Urinary bladder (tissue), 4 donors: ENCODE results near the gene SBNO1. TPM values are rescaled to one million over a fixed set of nuclear protein-coding genes. Genes with fewer than 3 reads are reported as not detected.
A peak's percentile ranks its signal among the peaks of the same experiment; 100 is the strongest.
"Not testable (repeated sequence)": the region's sequence is repeated elsewhere in the genome, so short reads cannot be mapped to it uniquely, and the experiment has no call there.

Source experiments
- DNase-seq: peaks from one replicate; pipeline ENCODE4 v3.0.0-alpha.2; 2015; ENCODE audit errors: extremely low spot score
- H3K27ac ChIP-seq: one replicate; pipeline ENCODE4 v1.5.1; 2013; ENCODE audit warnings: low read depth, mild to moderate bottlenecking, moderate library complexity
- H3K36me3 ChIP-seq: one replicate; pipeline ENCODE4 v1.6.1; 2013; ENCODE audit warnings: mild to moderate bottlenecking, moderate library complexity; ENCODE audit not compliant: insufficient read depth
- H3K4me1 ChIP-seq: one replicate; pipeline ENCODE4 v1.6.1; 2013; ENCODE audit warnings: mild to moderate bottlenecking, moderate library complexity; ENCODE audit not compliant: insufficient read depth
- H3K4me3 ChIP-seq: one replicate; pipeline ENCODE4 v1.5.1; 2013; ENCODE audit warnings: low read depth, low read length
- WGBS: extraction: QIAGEN DNeasy Blood & Tissue Kit; methylation state at CpG from one replicate; pipeline ENCODE4 v1.1.7; 2013; 5-methylcytosine and 5-hydroxymethylcytosine counted together
- polyA plus RNA-seq: library from polyadenylated mRNA; stranded (reverse); fragments of 200-250 nt; gene quantifications from one replicate; pipeline ENCODE4 v1.2.3, GENCODE V29; 2013
- total RNA-seq: library from RNA; depleted of rRNA; stranded (reverse); fragments of >200 nt; gene quantifications from one replicate; pipeline ENCODE4 v1.2.3, GENCODE V29; 2014
- donor health status: healthy with polysubstance abuse.
- donor health status: healthy.

SBNO1 gene
- total and polyA plus RNA-seq, 2 donors: 7.1 to 30.2 TPM

DNA sequence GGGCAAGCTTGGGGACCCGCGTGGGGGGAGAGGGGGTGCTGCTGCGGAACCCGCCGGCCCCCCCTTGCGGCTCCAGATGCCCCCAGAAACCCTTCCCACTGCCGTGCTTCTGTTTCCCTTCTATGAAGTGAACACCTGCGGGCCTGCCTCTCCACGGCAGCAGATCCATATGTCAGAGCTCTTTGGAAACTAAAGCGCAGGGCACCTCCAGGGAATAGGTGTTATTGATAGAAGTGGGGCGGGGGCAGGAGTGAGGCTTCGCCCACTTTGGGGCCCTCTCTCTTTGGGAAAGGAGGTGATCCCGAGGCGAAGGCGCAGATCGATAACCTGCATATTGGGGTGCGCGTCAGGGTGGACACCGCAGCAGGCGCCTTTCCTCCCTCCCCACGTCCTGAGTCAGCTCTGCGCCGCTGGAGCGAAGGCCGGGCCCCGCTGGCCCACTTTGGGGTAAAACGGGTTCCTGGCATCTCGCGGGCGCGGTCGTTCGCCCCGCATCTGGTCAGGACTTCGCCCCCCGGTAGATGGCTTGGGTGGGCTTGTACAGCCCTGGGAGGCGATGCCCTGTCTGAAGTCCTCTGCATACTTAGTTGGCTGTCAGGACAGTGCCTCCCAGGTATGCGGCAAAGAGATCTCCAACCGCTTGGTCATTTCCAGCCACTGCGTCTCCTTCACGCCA lies 19.8 kb upstream of the SBNO1 start:
- Histone ChIP-seq H3K4me1 (no peaks in the 10 kb centered on the region), H3K4me3 (peak overlapping the region; percentile 60), H3K36me3 (no peaks in the 10 kb centered on the region), H3K27ac (no peak overlapping the region)
- DNase-seq: no peak
- 1% methylated on average over 41 of the region's 41 CpGs for WGBS

DNA sequence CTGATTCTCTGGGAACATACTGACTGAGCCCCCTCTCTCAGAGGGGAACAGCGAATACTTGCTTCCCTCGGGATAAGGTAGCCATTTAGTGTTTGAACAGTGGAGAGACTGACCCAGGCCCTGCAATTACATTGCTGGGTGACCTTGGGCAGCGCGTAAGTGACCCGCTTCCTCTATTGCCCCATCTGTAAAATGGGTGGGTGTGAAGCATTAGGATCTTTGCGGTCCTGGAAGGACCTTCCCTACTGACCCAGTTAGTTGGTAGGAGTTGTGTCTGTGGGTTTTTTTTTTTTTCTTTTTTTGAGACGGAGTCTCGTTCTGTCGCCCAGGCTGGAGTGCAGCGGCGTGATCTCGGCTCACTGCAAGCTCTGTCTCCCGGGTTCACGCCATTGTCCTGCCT lies 18.0 kb upstream of the SBNO1 start:
- WGBS: 90% methylated on average over 14 of the region's 14 CpGs
- Histone ChIP-seq H3K4me3 (no peak overlapping the region), H3K27ac (no peak overlapping the region), H3K36me3 (no peaks in the 10 kb centered on the region), H3K4me1 (no peaks in the 10 kb centered on the region)
- DNase-seq: no peak

DNA sequence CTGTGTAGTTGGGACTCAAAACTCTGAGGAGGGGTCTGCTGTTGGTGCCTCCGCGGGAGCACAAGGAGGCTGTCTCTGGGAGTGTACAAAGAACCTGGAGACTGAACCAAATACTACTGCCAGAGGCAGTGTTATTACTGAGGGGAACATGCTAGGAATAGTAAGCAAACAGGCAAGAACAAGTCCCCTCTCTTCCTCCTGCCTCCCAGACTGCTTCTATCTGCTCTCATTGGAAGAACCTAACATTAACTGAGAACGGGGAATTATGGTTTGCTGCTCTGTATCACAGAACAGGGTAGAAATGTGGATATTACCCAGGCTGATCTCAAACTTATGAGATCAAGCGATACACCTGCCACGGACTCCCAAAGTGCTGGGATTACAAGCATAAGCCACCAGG lies 14.7 kb upstream of the SBNO1 start:
- no peak overlapping the region for H3K4me3 ChIP-seq
- WGBS: 80% methylated on average over 5 of the region's 5 CpGs

DNA sequence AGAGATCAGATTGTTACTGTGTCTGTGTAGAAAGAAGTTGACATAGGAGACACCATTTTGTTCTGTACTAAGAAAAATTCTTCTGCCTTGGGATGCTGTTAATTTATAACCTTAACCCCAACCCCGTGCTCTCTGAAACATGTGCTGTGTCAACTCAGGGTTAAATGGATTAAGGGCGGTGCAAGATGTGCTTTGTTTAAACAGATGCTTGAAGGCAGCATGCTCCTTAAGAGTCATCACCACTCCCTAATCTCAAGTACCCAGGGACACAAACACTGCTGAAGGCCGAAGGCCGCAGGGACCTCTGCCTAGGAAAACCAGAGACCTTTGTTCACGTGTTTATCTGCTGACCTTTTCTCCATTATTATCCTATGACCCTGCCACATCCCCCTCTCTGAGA lies 7.8 kb upstream of the SBNO1 start:
- H3K27ac ChIP-seq, H3K36me3 ChIP-seq, H3K4me3 ChIP-seq, DNase-seq, H3K4me1 ChIP-seq: not testable (repeated sequence)
- WGBS: 65% methylated on average over 5 of the region's 5 CpGs

More for the DNA sequence above, 14.7 kb upstream of the SBNO1 start:
- DNase-seq: no peak
- Histone ChIP-seq H3K4me1 (no peaks in the 10 kb centered on the region), H3K27ac (no peak overlapping the region), H3K36me3 (no peaks in the 10 kb centered on the region)

DNA sequence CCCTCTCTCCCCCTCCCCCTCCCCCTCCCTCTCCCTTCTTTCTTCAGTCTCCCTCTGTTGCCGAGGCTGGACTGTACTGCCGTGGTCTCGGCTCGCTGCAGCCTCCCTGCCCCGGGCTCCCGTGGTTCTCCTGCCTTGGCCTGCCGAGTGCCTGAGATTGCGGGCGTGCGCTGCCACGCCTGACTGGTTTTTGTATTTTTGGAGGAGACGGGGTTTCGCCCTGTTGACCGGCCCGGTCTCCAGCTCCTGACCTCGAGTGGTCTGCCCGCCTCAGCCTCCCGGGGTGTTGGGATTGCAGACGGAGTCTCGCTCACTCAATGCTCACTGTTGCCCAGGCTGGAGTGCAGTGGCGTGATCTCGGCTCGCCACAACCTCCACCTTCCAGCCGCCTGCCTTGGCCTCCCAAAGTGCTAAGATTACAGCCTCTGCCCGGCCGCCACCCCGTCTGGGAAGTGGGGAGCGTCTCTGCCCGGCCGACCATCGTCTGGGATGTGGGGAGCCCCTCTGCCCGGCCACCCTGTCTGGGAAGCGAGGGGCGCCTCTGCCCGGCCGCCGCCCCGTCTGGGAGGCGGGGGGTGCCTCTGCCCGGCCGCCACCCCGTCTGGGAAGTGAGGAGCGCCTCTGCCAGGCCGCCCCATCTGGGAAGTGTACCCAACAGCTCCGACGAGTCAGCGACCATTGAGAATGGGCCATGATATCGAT lies 7.2 kb upstream of the SBNO1 start:
- not testable (repeated sequence) for H3K4me1 ChIP-seq, DNase-seq, H3K4me3 ChIP-seq, H3K27ac ChIP-seq, H3K36me3 ChIP-seq
- WGBS: 95% methylated on average over 48 of the region's 48 CpGs

DNA sequence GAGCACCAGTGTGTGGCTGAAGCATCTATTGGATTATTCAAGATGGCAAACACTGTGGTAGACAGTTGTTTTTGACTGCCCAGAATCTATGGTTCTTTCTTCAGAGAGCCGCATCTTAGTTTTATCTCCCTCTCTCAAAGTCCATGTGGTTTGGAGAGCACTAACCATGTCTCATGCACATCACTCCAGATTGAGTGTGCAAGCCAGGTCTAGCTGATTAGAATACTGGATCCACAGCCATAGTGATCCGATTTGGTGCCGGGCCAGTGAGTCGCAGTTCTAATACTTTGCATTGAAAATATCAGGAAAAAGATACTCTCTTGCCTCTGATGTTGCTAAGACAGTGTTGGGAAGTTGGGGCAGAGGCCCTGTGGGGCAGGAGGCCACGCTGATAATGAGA lies 4.6 kb upstream of the SBNO1 start:
- WGBS: 95% methylated on average over 5 of the region's 5 CpGs
- H3K36me3 ChIP-seq: no peaks in the 10 kb centered on the region
- DNase-seq: no peak
- no peak overlapping the region for H3K27ac ChIP-seq
- H3K4me3 ChIP-seq: no peak overlapping the region
- no peaks in the 10 kb centered on the region for H3K4me1 ChIP-seq

DNA sequence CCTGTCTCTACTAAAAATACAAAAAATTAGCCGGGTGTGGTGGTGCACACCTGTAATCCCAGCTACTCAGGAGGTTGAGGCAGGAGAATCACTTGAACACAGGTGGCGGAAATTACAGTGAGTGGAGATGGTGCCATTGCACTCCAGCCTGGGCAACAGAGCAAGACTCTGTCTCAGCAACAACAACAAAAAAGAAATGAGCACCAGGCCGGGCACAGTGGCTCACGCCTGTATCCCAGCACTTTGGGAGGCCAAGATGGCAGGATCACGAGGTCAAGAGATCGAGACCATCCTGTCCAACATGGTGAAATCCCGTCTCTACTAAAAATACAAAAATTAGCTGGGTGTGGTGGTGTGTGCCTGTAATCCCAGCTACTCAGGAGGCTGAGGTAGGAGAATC lies 3.8 kb upstream of the SBNO1 start:
- not testable (repeated sequence) for H3K36me3 ChIP-seq, H3K4me1 ChIP-seq, H3K4me3 ChIP-seq, H3K27ac ChIP-seq, DNase-seq
- 96% methylated on average over 7 of the region's 7 CpGs for WGBS

DNA sequence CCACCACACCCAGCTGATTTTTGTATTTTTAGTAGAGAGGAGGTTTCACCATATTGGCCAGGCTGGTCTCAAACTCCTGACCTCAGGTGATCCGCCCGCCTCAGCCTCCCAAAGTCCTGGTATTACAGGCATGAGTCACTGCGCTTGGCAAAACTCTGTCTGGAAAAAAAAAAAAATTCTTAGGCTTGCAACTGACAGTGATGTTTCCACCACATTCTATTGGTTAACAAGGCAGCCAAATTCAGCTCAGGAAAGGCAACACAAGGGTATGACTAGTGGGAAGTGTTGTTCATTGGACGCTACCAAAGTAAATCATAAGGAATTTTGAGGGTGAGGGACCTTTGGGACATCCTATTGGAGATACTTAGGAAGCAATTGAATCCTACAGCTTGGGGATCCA lies 2.9 kb upstream of the SBNO1 start:
- Histone ChIP-seq H3K4me3 (no peak overlapping the region), H3K27ac (no peak overlapping the region), H3K36me3 (no peaks in the 10 kb centered on the region), H3K4me1 (no peaks in the 10 kb centered on the region)
- WGBS: 90% methylated on average over 4 of the region's 4 CpGs
- DNase-seq: no peak

DNA sequence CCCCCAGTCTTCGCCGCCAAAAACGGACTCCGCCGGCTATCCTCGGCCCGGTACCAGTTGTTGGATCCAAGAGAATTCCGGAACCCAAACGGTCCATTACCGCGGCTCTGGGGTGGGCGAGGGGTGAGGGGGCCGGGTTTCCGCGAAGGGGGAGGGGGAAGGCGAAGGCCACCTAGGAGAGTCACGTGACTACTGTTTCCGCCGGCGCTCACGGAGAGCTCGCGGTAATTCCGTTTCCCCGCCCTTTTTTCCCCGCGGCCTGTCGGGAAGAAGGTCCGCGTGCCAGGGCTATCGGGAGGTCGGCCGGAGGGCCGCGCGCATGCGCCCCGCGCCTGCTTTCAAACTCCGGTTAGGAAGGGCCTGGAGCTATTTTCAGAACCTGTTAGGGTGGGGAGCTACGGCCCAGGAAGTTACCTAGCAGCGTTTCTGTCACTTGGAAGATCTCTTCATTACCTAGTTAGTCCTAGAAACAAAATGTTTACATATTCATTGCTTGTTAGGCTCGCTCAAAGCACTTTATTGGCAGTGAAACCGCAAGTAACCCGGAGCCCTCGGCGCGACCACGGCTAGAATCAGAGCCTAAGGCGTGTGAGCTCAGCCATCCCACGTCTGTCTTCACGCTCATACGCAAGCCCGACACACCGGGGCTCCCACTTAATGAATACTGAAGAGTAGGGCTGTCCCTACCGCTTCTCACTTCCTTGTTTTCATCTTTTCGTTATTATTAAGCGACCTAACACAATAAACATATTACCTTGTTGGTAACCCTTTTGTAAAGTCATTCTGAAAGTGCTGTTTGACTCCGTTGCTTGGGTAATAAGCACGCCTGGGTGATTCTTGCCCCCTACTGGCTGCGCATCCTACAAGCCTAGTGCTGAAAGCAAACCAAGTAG lies 624 bp upstream of the SBNO1 start:
- WGBS: under 1% methylated on average over 61 of the region's 61 CpGs
- H3K4me1 ChIP-seq: no peaks in the 10 kb centered on the region
- H3K27ac ChIP-seq: peak overlapping the region; percentile 93
- DNase-seq: peak; percentile 96
- peak overlapping the region; percentile 90 for H3K4me3 ChIP-seq
- H3K36me3 ChIP-seq: no peaks in the 10 kb centered on the region

DNA sequence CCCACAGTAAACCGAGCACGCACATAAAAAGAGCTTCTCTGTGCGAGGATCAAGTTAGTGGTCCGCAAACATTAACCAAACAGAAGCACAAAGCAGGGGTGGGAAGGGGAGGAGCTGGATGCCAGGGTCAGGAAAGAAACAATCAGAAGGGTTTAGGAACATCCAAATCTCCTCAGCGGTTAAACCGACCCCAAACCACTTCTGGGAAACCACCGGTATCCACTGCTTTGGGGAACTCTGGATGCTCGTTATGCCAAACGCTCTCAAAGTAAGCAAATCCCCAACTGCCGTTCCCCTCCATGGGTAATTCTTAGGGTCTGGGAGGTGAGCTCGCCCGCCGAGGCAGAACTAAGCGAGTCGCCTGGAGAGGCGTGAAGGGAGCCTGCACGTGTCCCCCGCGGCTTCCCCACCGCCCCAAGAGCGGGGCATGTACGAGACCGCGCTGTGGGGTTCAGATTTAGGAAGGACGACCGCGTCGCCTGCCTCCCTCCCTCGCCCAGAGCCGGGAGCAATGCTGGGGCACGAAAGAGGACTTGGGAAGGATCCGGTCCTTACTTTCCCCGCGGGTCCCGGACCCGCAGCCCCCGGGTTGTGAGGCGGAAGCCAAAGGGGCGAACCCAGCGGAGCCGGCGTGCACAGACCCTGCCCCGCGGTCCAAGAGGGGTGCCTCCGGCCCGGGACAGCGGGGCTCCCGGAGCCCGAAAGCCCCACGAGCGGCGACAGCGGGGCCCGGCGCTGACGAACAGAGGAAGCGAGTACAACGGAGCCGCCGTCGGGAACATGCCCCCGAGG lies 711 bp downstream of the SBNO1 start:
- Histone ChIP-seq H3K27ac (peak overlapping the region; percentile 85), H3K36me3 (no peaks in the 10 kb centered on the region), H3K4me3 (peak overlapping the region; percentile 90), H3K4me1 (no peaks in the 10 kb centered on the region)
- under 1% methylated on average over 62 of the region's 62 CpGs for WGBS
- no peak for DNase-seq

DNA sequence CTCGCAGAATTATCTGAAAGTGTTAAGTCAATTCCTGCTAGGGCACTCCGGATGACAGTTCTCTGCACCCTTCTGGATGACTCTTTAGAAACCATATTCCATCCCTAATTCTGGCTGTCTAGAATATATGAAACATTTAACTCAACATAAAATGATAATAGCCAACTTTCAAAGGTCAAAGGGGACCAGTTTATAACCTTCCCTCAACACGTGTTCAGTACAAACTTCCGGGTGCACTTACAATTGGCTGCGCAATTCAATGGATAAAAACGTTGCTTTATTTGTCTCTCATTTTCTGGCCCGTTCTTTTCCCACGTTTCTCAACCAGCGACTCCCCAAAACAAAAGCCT lies 1.3 kb downstream of the SBNO1 start:
- Histone ChIP-seq H3K36me3 (no peaks in the 10 kb centered on the region), H3K4me3 (peak overlapping the region; percentile 90), H3K4me1 (no peaks in the 10 kb centered on the region), H3K27ac (peak overlapping the region; percentile 44)
- DNase-seq: no peak
- WGBS: 1% methylated on average over 9 of the region's 9 CpGs

DNA sequence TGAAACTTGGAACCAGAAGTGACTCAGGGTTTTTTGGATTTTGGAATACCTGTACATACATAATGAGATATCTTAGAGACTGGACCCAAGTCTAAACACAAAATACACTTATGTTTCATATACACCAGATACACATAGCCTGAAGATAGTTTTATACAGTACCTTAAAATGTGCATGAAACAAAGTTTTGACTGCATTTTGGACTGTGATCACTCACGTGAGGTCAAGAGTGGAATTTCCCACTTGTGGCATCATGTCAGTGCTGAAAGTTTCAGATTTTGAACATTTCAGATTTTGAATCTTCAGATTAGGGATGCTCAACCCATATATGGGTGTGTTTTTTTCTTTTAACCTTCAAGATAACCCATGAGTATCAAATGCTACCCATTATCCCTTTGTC lies 6.6 kb downstream of the SBNO1 start:
- DNase-seq: no peak
- Histone ChIP-seq H3K27ac (no peak overlapping the region), H3K4me1 (no peaks in the 10 kb centered on the region), H3K36me3 (no peaks in the 10 kb centered on the region), H3K4me3 (no peak overlapping the region)
- 77% methylated on average over 1 of the region's 1 CpG for WGBS

DNA sequence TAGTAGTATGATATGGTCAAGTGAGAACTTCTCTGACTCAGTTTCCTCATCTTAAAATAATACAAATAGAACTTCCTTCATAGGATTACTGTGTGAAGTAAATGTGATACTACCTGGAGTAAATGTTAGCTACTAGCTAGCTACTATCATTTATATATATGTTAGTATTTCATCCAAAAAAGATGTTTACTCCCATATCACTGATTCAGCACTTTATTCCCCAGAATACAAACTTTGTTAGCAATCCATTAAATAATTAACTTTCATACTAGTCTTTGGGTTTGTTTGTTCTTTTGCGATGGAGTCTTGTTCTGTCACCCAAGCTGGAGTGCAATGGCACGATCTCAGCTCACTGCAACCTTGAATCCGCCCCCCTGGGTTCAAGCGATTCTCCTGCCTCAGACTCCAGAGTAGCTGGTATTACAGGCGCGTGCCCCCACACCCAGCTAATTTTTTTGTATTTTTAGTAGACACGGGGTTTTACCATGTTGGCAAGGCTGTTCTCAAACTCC lies 8.4 kb downstream of the SBNO1 start:
- Histone ChIP-seq H3K4me3 (no peak overlapping the region), H3K27ac (no peak overlapping the region), H3K36me3 (no peaks in the 10 kb centered on the region), H3K4me1 (no peaks in the 10 kb centered on the region)
- 76% methylated on average over 7 of the region's 7 CpGs for WGBS
- no peak for DNase-seq
